Calu3 (cell line): ENCODE measurements around the gene PRR19. TPM values are rescaled to one million over a fixed set of nuclear protein-coding genes. Genes with fewer than 3 reads are reported as not detected.

Source experiments
- Bru-seq: library from RNA; stranded (reverse); fragments of 400-500 nt; gene quantifications from one replicate; lab custom pipeline; 2021; lab: Mats Ljungman, UMichigan
- BruChase-seq, 2 experiments: library from RNA; stranded (reverse); fragments of 400-500 nt; gene quantifications; one replicate each; lab custom pipeline; 2021; lab: Mats Ljungman, UMichigan
- BruUV-seq: library from RNA; stranded (reverse); fragments of 400-500 nt; replicated peaks from 2 replicates; lab custom pipeline; 2021; lab: Mats Ljungman, UMichigan
- CTCF ChIA-PET: fragments of 300-600 bp; sonication (Branson Sonifier 250); formaldehyde crosslinking; loops from one replicate; lab custom pipeline; 2022; ENCODE audit warnings: antibody characterized with exemption; lab: Charles Lee
- DNase-seq: peaks from one replicate; pipeline ENCODE4 v3.0.0; 2022
- H3K27ac Mint-ChIP-seq: one replicate; pipeline ENCODE4 v1.8.0; 2022; ENCODE audit warnings: mixed read lengths; ENCODE audit not compliant: unreplicated experiment
- H3K27me3 Mint-ChIP-seq: one replicate; pipeline ENCODE4 v1.8.0; 2022; ENCODE audit warnings: mixed read lengths; ENCODE audit not compliant: unreplicated experiment
- H3K36me3 Mint-ChIP-seq: one replicate; pipeline ENCODE4 v1.8.0; 2022; ENCODE audit warnings: mild to moderate bottlenecking, moderate library complexity, mixed read lengths; ENCODE audit not compliant: insufficient read depth, unreplicated experiment
- H3K4me1 Mint-ChIP-seq: one replicate; pipeline ENCODE4 v1.8.0; 2022; ENCODE audit warnings: mild to moderate bottlenecking, low read depth, mixed read lengths; ENCODE audit not compliant: unreplicated experiment
- H3K4me3 Mint-ChIP-seq: one replicate; pipeline ENCODE4 v1.8.0; 2022; ENCODE audit warnings: mild to moderate bottlenecking, low read depth, moderate library complexity, mixed read lengths; ENCODE audit not compliant: unreplicated experiment
- H3K9me3 Mint-ChIP-seq: one replicate; pipeline ENCODE4 v1.8.0; 2022; ENCODE audit warnings: low read depth, mixed read lengths; ENCODE audit not compliant: unreplicated experiment
- intact Hi-C: fragments of 100-400 bp; cut with micrococcal nuclease; formaldehyde crosslinking; loops from one replicate; pipeline ENCODE4 v1.10.0; 2022; ENCODE audit not compliant: unreplicated experiment
- long read RNA-seq: library from polyadenylated mRNA; stranded (forward); transcript quantifications from one replicate; pipeline ENCODE4 v2.0.0, GENCODE V29; 2022
- total RNA-seq: library from RNA; stranded (reverse); gene quantifications from 2 replicates; pipeline ENCODE4 v1.2.3, GENCODE V29; 2022
- TF ChIP-seq, protein P1 (sequence below): fragments of 200-600 bp; IDR thresholded peaks from one replicate; pipeline ENCODE4 v1.8.0; 2022; ENCODE audit warnings: antibody characterized with exemption; ENCODE audit not compliant: unreplicated experiment

PRR19 gene
- 1.7 and 2.4 TPM in 2 replicates for total RNA-seq
- percentile 28 among the genes with signal in this experiment for Bru-seq, nascent RNA
- percentile 29 among the genes with signal in this experiment for BruChase-seq, experiment 1, labeled RNA remaining after a 6-hour chase
- percentile 27 among the genes with signal in this experiment for BruChase-seq, experiment 2, labeled RNA remaining after a 2-hour chase
- long read RNA-seq, partial matches to known transcripts, result 0 of 2 reads
- long read RNA-seq, other reads (novel, unspliced or antisense), result 1 of 2 reads

GRCh38 chr19:42301646-42302203 is at the start of gene PRR19:
Gene PRR19 (plus strand): TSS chr19:42302132. CDS start chr19:42309585, 7,453 bp downstream.
- H3K4me1 Mint-ChIP-seq, result peaks cover 13% of the 10 kb centered on the region
- CTCF ChIA-PET, result interaction anchor here (0.6 to 1.3 kb wide), 8 partner anchors 22 to 218 kb away, joined by 3 to 7 read pairs (median 4); partner anchors contain the start of gene GSK3A
- TF ChIP-seq, protein P1, sequence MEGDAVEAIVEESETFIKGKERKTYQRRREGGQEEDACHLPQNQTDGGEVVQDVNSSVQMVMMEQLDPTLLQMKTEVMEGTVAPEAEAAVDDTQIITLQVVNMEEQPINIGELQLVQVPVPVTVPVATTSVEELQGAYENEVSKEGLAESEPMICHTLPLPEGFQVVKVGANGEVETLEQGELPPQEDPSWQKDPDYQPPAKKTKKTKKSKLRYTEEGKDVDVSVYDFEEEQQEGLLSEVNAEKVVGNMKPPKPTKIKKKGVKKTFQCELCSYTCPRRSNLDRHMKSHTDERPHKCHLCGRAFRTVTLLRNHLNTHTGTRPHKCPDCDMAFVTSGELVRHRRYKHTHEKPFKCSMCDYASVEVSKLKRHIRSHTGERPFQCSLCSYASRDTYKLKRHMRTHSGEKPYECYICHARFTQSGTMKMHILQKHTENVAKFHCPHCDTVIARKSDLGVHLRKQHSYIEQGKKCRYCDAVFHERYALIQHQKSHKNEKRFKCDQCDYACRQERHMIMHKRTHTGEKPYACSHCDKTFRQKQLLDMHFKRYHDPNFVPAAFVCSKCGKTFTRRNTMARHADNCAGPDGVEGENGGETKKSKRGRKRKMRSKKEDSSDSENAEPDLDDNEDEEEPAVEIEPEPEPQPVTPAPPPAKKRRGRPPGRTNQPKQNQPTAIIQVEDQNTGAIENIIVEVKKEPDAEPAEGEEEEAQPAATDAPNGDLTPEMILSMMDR, result no peak
- peak within 1 kb of the TSS; percentile 97 for H3K4me3 Mint-ChIP-seq
- no peak for DNase-seq
- no peaks in the 10 kb centered on the region for H3K27me3 Mint-ChIP-seq
- no peaks in the 10 kb centered on the region for H3K9me3 Mint-ChIP-seq
- H3K36me3 Mint-ChIP-seq, result peaks cover 23% of the 10 kb centered on the region
- peak within 1 kb of the TSS; percentile 79 for H3K27ac Mint-ChIP-seq
- intact Hi-C loops, result no loop called here
- TSS peak; percentile 76 for BruUV-seq

GRCh38 chr19:42252365-42253244 is 49.3 kb upstream of the PRR19 start:
- Mint-ChIP-seq H3K36me3 (peaks cover 78% of the 10 kb centered on the region), H3K4me3 (peak overlapping the region; percentile 92), H3K9me3 (no peaks in the 10 kb centered on the region), H3K4me1 (peaks cover 34% of the 10 kb centered on the region), H3K27ac (peak overlapping the region; percentile 92), H3K27me3 (no peaks in the 10 kb centered on the region)
- intact Hi-C loops, result no loop called here
- CTCF ChIA-PET, result interaction anchor here (0.6 to 1.4 kb wide), 2 partner anchors 10 to 11 kb away, joined by 4 to 5 read pairs; no protein-coding TSS in a partner anchor
- BruUV-seq, result TSS peak; percentile 47
- TF ChIP-seq, protein P1, result no peak
- DNase-seq, result peak; percentile 48

GRCh38 chr19:42253245-42254088 is 48.5 kb upstream of the PRR19 start:
- CTCF ChIA-PET, result no interaction called here

More at GRCh38 chr19:42253245-42254088, 48.5 kb upstream of the PRR19 start:
- BruUV-seq, result no TSS peak
- TF ChIP-seq, protein P1, result no peak
- Mint-ChIP-seq H3K4me3 (peak overlapping the region; percentile 92), H3K36me3 (peaks cover 76% of the 10 kb centered on the region), H3K9me3 (no peaks in the 10 kb centered on the region), H3K27me3 (no peaks in the 10 kb centered on the region), H3K4me1 (peaks cover 34% of the 10 kb centered on the region), H3K27ac (peak overlapping the region; percentile 92)
- intact Hi-C loops, result no loop called here
- peak; percentile 72 for DNase-seq
